K562 (cell line): ENCODE measurements around the gene OTUD5. TPM values are rescaled to one million over a fixed set of nuclear protein-coding genes. Genes with fewer than 3 reads are reported as not detected.

Experiments
- ETV5 ChIP-seq: sonication (generic); formaldehyde crosslinking; IDR thresholded peaks from 2 replicates; pipeline ENCODE4 v1.4.0; 2020; ENCODE audit warnings: low read depth, mild to moderate bottlenecking, missing genetic modification reagents
- HCFC1 ChIP-seq: IDR thresholded peaks from 2 replicates; pipeline ENCODE4 v1.6.1; 2012; ENCODE audit warnings: low read depth, low read length, improper control_type of control experiment
- HLTF ChIP-seq: fragments of 450-650 bp; IDR thresholded peaks from 2 replicates; pipeline ENCODE4 v1.6.1; 2016
- KDM4B ChIP-seq, 2 experiments: fragments of 450-650 bp in 1 of 2; sonication (generic) in 1 of 2; IDR thresholded peaks; 2 replicates each; pipeline ENCODE4 v1.6.1; 2016 to 2017; ENCODE audit warnings: borderline replicate concordance in 2 of 2, antibody characterized with exemption in 1 of 2, low read depth in 1 of 2, mild to moderate bottlenecking in 1 of 2
- NFXL1 ChIP-seq: fragments of 450-650 bp; formaldehyde crosslinking; IDR thresholded peaks from 2 replicates; pipeline ENCODE4 v1.4.0; 2021; ENCODE audit warnings: mild to moderate bottlenecking
- YBX1 ChIP-seq: fragments of 450-650 bp; IDR thresholded peaks from 2 replicates; pipeline ENCODE4 v1.7.1; 2016; ENCODE audit warnings: mild to moderate bottlenecking
- ZBTB8A ChIP-seq: fragments of 450-650 bp; IDR thresholded peaks from 2 replicates; pipeline ENCODE4 v1.6.1; 2018; ENCODE audit warnings: mild to moderate bottlenecking, moderate library complexity; ENCODE audit not compliant: partially characterized antibody
- ZNF174 ChIP-seq: fragments of 250-450 bp; sonication (Bioruptor Pico); IDR thresholded peaks from 2 replicates; pipeline ENCODE4 v1.4.0; 2020; ENCODE audit warnings: mild to moderate bottlenecking
- polyA plus RNA-seq, 8 experiments: library from polyadenylated mRNA; depleted of rRNA in 4 of 8; stranded (reverse) in 5 of 8; unstranded in 3 of 8; fragments of >200 nt; fragmentation: Nextera tagmentation in 2 of 8; fragmentation: Illumina TruSeq in 1 of 8; extraction: Ambion mirVana in 2 of 8; extraction: Trizol in 1 of 8; gene quantifications; 2 replicates each; pipeline versions ENCODE4 v1.2.1 to v1.2.3, GENCODE V29; 2011 to 2014; ENCODE audit warnings: inconsistent platforms in 1 of 8, missing spikeins in 1 of 8
- total RNA-seq, 7 experiments: library from RNA; depleted of rRNA in 6 of 7; stranded (reverse); fragments of >200 nt in 6 of 7; fragmentation: Illumina TruSeq in 2 of 7; extraction: Trizol in 2 of 7; gene quantifications; 2 replicates each; pipeline versions ENCODE4 v1.2.1 to v1.2.3, GENCODE V29; 2011 to 2021; ENCODE audit warnings: low replicate concordance in 1 of 7
- TF ChIP-seq, protein P1 (sequence below): fragments of 250-450 bp; sonication (Bioruptor Pico); IDR thresholded peaks from 2 replicates; pipeline ENCODE4 v1.4.0; 2020
- TF ChIP-seq, protein P2 (sequence below), 2 experiments: fragments of 450-650 bp; IDR thresholded peaks; 2 replicates each; pipeline ENCODE4 v1.6.1; 2016
- TF ChIP-seq, protein P3 (sequence below): fragments of 450-650 bp; conservative IDR thresholded peaks from 2 replicates; pipeline ENCODE4 v1.6.1; 2016; ENCODE audit warnings: missing genetic modification characterization, low read depth, mild to moderate bottlenecking, control low read depth, missing compliant biosample characterization
- TF ChIP-seq, protein P4 (sequence below), 2 experiments: IDR thresholded peaks in 1 of 2; conservative IDR thresholded peaks in 1 of 2; 2 replicates each; pipeline ENCODE4 v1.6.1; 2016; ENCODE audit warnings: low read depth in 2 of 2, mild to moderate bottlenecking in 1 of 2, missing compliant biosample characterization in 1 of 2, missing genetic modification characterization in 1 of 2, moderate library complexity in 1 of 2

Gene OTUD5
- total and polyA plus RNA-seq, 9 of the 15 experiments (the other 6 are each of a cell fraction or from before 2014, with no cell fraction given) = 3.6 to 102 (median 59.0) TPM

DNA sequence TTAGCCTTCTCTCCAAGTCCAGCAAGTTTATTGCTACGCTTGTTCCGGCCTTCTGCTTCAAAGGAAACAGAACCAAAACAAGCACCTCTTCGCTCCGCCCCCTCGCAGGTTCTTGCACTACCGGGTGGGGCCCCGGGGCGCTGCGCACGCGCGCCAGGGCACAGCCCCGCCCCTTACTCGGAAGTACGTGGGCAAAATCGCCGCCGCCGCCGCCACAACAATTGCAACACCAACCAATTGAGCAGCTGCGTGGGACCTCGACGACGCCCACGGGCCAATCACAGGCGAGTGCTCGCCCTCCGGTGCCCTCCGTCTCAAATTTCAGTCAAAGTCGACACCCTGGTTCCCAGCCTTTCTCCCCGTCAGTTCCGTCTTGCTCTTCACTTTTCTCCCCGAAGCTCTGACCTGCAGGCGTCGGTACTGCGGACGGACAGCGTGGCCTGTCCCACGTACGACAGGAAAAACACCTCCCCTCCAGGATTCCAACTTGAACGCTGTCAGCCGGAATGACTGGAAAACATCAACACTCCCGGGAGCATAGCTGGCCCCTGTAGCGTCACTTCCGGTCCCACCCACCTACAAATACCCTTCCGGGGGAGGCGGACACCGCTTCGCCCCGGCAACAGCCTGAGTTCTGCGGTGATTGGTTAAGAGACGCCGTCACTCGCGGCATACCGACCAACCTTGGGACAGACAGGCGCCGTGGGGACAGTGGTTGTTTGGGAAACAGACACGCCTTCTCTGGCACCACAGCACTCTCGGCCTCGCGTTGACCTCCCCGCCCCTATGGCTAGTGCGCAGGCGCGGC lies 624 bp upstream of the OTUD5 start (continued):
- TF ChIP-seq KDM4B (IDR thresholded peaks at IDR 0.05; ENCODE audit: borderline replicate concordance in 2 of 2, low read depth in 1 of 2) (no peak; a peak in 1 of 4 replicates), ETV5 (CRISPR knock-in tag) (peak; percentile 27; the same call in 1 of the 2 replicates), ZBTB8A (no peak), HCFC1 (peak; percentile 4), NFXL1 (no peak), HLTF (no peak), YBX1 (no peak), ZNF174 (CRISPR knock-in tag) (no peak)
- TF ChIP-seq, protein P1, sequence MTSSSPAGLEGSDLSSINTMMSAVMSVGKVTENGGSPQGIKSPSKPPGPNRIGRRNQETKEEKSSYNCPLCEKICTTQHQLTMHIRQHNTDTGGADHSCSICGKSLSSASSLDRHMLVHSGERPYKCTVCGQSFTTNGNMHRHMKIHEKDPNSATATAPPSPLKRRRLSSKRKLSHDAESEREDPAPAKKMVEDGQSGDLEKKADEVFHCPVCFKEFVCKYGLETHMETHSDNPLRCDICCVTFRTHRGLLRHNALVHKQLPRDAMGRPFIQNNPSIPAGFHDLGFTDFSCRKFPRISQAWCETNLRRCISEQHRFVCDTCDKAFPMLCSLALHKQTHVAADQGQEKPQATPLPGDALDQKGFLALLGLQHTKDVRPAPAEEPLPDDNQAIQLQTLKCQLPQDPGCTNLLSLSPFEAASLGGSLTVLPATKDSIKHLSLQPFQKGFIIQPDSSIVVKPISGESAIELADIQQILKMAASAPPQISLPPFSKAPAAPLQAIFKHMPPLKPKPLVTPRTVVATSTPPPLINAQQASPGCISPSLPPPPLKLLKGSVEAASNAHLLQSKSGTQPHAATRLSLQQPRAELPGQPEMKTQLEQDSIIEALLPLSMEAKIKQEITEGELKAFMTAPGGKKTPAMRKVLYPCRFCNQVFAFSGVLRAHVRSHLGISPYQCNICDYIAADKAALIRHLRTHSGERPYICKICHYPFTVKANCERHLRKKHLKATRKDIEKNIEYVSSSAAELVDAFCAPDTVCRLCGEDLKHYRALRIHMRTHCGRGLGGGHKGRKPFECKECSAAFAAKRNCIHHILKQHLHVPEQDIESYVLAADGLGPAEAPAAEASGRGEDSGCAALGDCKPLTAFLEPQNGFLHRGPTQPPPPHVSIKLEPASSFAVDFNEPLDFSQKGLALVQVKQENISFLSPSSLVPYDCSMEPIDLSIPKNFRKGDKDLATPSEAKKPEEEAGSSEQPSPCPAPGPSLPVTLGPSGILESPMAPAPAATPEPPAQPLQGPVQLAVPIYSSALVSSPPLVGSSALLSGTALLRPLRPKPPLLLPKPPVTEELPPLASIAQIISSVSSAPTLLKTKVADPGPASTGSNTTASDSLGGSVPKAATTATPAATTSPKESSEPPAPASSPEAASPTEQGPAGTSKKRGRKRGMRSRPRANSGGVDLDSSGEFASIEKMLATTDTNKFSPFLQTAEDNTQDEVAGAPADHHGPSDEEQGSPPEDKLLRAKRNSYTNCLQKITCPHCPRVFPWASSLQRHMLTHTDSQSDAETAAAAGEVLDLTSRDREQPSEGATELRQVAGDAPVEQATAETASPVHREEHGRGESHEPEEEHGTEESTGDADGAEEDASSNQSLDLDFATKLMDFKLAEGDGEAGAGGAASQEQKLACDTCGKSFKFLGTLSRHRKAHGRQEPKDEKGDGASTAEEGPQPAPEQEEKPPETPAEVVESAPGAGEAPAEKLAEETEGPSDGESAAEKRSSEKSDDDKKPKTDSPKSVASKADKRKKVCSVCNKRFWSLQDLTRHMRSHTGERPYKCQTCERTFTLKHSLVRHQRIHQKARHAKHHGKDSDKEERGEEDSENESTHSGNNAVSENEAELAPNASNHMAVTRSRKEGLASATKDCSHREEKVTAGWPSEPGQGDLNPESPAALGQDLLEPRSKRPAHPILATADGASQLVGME (CRISPR knock-in tag) = no peak
- TF ChIP-seq, protein P2, sequence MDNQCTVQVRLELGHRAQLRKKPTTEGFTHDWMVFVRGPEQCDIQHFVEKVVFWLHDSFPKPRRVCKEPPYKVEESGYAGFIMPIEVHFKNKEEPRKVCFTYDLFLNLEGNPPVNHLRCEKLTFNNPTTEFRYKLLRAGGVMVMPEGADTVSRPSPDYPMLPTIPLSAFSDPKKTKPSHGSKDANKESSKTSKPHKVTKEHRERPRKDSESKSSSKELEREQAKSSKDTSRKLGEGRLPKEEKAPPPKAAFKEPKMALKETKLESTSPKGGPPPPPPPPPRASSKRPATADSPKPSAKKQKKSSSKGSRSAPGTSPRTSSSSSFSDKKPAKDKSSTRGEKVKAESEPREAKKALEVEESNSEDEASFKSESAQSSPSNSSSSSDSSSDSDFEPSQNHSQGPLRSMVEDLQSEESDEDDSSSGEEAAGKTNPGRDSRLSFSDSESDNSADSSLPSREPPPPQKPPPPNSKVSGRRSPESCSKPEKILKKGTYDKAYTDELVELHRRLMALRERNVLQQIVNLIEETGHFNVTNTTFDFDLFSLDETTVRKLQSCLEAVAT (IDR thresholded peaks at IDR 0.05) = no peak
- TF ChIP-seq, protein P3, sequence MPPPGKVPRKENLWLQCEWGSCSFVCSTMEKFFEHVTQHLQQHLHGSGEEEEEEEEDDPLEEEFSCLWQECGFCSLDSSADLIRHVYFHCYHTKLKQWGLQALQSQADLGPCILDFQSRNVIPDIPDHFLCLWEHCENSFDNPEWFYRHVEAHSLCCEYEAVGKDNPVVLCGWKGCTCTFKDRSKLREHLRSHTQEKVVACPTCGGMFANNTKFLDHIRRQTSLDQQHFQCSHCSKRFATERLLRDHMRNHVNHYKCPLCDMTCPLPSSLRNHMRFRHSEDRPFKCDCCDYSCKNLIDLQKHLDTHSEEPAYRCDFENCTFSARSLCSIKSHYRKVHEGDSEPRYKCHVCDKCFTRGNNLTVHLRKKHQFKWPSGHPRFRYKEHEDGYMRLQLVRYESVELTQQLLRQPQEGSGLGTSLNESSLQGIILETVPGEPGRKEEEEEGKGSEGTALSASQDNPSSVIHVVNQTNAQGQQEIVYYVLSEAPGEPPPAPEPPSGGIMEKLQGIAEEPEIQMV (tag) = no peak
- TF ChIP-seq, protein P4, sequence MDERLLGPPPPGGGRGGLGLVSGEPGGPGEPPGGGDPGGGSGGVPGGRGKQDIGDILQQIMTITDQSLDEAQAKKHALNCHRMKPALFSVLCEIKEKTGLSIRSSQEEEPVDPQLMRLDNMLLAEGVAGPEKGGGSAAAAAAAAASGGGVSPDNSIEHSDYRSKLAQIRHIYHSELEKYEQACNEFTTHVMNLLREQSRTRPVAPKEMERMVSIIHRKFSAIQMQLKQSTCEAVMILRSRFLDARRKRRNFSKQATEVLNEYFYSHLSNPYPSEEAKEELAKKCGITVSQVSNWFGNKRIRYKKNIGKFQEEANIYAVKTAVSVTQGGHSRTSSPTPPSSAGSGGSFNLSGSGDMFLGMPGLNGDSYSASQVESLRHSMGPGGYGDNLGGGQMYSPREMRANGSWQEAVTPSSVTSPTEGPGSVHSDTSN (CRISPR knock-in tag; IDR thresholded peaks at IDR 0.05; ENCODE audit: low read depth) = peak; percentile 81
- TF ChIP-seq, protein P4 (tag; conservative IDR thresholded peaks at IDR 0.05; ENCODE audit: low read depth) = peak; percentile 97
